GM21515 (cell line): ENCODE data around the gene GYPC.

ENCODE experiments used
- ATAC-seq: cut with Tn5 transposase; IDR thresholded peaks from one replicate; pipeline ENCODE4 v1.9.1; 2021; ENCODE audit not compliant: unreplicated experiment

The GYPC gene

DNA sequence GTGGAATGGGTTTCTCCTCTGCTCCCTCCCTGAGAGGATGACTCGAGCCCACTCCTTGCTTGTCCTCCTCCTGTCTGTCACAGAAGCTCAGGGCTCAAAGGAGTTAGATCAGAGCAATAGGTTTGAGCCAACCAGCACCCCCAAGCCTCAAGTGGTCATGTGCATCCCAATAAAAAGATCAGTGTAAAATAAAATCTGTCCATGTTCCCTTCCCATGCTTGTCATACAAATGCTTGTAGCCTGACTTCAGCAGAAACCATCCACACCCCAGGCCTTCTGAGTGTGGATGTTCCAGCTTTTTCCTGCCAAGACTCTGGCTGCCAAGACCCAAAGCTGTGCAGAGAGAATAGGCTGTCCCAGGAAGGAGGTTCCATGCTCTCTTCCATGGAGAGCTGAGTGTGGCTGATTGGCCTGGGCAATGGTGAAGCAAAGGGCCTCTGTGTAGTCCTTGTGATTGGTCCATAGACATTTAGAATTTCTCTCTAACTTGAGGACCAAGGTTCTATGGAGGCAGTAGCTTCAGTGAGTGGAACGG lies 67.4 kb downstream of the GYPC start:
- no peak for ATAC-seq

DNA sequence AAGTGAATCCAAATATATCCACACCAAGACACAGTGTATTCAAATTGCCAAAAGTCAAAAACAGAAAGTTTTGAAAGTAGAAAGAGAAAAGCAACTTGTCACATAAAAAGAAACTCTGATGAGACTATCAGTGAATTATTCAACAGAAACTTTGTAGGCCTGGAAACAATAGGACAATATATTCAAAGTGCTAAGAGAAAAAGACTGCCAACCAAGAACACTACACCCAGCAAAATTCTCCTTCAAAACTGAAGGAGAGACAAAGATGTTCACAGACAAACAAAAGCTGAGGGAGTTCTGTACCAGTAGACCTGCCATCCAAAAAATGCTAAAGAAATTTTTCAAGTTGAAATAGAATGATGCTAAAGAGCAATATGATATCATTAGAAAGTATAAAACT lies 69.6 kb downstream of the GYPC start:
- no peak for ATAC-seq

GRCh38 chr2:126729896-126730295 lies 73.9 kb downstream of the GYPC start:
- ATAC-seq = no peak

DNA sequence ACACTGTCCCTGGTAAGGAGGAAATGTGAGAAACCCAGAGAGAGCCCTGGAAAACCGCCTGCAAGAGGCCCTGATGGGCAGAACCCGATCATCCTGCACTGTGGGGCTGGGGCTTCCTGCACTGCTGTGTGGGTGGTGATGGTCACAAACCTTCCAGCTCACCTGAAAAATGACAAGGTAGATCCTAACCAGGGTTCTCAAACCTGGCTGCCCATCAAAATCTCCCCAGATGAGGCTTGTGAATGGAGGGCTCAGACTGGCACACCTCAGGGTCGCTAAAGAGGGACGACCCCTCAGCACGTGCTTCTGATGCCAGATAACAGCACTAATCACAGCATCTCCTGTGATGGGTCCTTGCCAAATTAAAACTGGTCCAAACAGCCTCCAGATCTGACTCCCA lies 74.7 kb downstream of the GYPC start:
- no peak for ATAC-seq

DNA sequence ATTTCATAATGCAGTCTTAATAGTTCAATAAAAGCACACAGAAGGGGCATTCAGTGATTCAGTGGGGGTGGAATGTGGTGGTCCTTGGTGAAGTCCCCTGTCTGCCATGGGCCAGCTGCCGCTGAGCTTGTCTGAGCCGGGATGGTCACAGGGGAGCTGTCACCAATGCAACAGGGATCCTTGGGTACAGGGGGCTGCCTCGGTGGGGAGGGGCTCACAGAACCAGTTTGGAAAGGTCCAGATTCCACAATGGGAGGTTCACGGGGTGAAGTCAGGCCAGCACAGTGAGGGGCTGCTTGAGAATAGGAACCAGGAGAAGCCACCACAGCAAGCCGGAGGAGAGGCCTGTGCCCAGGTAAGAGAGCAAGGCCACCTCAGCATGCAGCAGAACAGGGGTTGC lies 75.4 kb downstream of the GYPC start:
- no peak for ATAC-seq

DNA sequence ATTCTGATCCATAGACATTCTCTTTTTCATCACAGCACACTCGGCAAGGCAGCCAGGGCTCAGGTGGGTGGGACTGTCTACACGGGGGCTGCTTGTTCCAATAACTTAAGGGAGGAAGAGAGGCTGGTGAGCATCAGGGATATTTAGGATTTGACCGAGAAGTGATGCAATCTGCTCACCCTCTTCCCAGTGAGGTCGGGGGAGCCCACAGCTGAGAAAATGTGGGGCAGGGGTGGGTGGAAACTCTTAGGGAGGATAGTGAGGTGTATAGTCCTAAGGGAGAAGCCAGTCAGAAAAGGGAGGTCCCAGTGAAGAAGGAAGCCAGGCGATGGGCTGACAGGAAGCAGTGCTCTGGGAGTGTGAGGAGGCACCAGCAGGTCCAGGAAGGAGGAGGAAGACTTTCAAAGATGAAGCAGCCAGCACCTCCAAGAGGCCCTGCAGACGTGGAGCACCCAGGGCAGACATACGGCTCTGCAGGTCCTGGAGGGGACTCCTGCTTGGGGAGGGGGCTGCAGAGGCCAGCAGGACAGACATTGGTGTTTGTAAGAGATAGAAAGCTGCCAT lies 76.8 kb downstream of the GYPC start:
- no peak for ATAC-seq

GRCh38 chr2:126733795-126734194 lies 77.8 kb downstream of the GYPC start:
- ATAC-seq = no peak

GRCh38 chr2:126736133-126736874 lies 80.3 kb downstream of the GYPC start:
- no peak for ATAC-seq

DNA sequence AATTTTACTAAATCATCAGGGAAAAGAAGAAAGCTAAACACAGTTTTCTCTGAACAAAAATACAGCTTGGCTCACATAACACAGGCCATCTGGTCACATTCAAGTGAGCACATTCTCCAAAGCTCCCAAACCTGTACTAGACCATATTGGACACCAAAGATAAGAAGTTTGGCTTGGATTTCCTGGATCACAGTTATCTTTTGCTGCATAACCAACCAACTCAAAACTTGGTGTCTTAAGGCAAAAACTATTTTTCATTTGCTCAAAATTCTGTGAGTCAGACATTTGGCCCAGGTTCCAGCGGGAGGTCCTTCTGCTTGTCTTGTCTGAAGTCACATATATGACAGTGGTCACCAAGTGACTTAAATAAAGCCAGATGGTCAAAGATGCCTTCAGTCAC lies 83.2 kb downstream of the GYPC start:
- ATAC-seq = no peak

- no peak for ATAC-seq
Measured at GRCh38 chr2:126744640-126745039, 88.7 kb downstream of the GYPC start.
